ENCODE measurements around the gene AP4B1.

DNA sequence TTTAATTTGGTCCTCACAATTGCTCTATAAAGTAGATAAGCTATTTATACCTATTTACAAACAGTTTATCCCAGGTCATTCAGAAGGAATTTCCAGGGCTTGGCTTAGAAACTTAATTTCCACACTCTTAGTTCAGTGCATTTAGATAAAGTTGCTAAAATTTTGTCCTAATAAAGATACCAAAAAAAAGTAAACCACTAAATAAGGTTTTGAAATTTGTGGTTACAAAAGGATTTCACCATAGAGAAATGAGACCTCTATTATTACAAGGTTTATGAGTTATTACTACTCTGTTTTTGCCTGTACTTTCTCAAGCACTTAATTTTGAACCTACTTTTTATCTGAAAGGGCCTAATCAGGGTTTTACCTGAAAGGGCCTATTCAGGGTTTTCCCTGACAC is 55.5 kb downstream of the AP4B1 start:
- TF ChIP-seq SNAI2 (CRISPR knock-in tag; IDR thresholded peaks at IDR 0.05): no peak
- TF ChIP-seq RARB (CRISPR knock-in tag; IDR thresholded peaks at IDR 0.05): no peak
- no peak for TF ChIP-seq TCF4 (CRISPR knock-in tag; IDR thresholded peaks at IDR 0.05; ENCODE audit: borderline replicate concordance)
- TF ChIP-seq, protein P1, sequence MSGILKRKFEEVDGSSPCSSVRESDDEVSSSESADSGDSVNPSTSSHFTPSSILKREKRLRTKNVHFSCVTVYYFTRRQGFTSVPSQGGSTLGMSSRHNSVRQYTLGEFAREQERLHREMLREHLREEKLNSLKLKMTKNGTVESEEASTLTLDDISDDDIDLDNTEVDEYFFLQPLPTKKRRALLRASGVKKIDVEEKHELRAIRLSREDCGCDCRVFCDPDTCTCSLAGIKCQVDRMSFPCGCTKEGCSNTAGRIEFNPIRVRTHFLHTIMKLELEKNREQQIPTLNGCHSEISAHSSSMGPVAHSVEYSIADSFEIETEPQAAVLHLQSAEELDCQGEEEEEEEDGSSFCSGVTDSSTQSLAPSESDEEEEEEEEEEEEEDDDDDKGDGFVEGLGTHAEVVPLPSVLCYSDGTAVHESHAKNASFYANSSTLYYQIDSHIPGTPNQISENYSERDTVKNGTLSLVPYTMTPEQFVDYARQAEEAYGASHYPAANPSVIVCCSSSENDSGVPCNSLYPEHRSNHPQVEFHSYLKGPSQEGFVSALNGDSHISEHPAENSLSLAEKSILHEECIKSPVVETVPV (CRISPR knock-in tag; IDR thresholded peaks at IDR 0.05): no peak
- no peak for TF ChIP-seq TOX (CRISPR knock-in tag; IDR thresholded peaks at IDR 0.05; ENCODE audit: borderline replicate concordance)
- TF ChIP-seq, protein P2, sequence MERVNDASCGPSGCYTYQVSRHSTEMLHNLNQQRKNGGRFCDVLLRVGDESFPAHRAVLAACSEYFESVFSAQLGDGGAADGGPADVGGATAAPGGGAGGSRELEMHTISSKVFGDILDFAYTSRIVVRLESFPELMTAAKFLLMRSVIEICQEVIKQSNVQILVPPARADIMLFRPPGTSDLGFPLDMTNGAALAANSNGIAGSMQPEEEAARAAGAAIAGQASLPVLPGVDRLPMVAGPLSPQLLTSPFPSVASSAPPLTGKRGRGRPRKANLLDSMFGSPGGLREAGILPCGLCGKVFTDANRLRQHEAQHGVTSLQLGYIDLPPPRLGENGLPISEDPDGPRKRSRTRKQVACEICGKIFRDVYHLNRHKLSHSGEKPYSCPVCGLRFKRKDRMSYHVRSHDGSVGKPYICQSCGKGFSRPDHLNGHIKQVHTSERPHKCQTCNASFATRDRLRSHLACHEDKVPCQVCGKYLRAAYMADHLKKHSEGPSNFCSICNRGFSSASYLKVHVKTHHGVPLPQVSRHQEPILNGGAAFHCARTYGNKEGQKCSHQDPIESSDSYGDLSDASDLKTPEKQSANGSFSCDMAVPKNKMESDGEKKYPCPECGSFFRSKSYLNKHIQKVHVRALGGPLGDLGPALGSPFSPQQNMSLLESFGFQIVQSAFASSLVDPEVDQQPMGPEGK (CRISPR knock-in tag; IDR thresholded peaks at IDR 0.05; ENCODE audit: borderline replicate concordance): no peak
- no peak for TF ChIP-seq ZNF565 (CRISPR knock-in tag; conservative IDR thresholded peaks at IDR 0.05; ENCODE audit: low read depth)
- TF ChIP-seq ZFP3 (CRISPR knock-in tag; IDR thresholded peaks at IDR 0.05): no peak

Data from SK-N-SH treated with all-trans-retinoic acid at 6 μM for 48 hours (cell line).